Measurements from ENCODE around the gene BCL11A.

Gene BCL11A

DNA sequence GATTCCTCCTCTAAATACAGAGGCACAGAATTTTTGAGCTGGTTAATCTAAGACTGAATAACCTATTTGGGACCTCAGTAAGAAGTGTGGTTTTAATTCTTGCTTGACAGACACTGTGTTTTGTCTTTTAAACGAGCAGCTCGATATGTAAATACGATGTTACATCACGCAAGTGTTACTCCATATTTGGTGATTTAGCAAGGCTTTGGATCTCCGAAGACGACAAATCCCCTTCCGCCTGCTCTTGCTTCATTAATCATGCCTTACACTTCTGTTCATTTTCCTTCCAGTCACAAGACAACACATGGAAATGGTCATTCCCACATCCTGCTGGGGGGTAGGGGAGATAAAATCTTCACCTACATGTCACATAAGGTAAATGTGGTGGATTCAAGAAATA, 9.4 kb downstream of the BCL11A start:
- no peak overlapping the region for H3K9ac ChIP-seq (ENCODE audit: low read depth, low read length)
- H3K4me3 ChIP-seq (ENCODE audit: low read length), result no peak overlapping the region
- peaks cover 3% of the 10 kb centered on the region; the same call in 1 of the 2 replicates for H3K27me3 ChIP-seq (ENCODE audit: insufficient read depth, low read length)
- H3K36me3 ChIP-seq (ENCODE audit: insufficient read depth, low read length), result peaks cover 55% of the 10 kb centered on the region
- peaks cover 58% of the 10 kb centered on the region for H3K4me1 ChIP-seq (ENCODE audit: insufficient read depth, low read length)
- WGBS, result 69% methylated on average over 7 of the region's 7 CpGs
- peak overlapping the region; percentile 67; the same call in 1 of the 2 replicates for H3K27ac ChIP-seq (ENCODE audit: low read depth, low read length)
- H3K9me3 ChIP-seq (ENCODE audit: insufficient read depth, low read depth, low read length), result no peaks in the 10 kb centered on the region

DNA sequence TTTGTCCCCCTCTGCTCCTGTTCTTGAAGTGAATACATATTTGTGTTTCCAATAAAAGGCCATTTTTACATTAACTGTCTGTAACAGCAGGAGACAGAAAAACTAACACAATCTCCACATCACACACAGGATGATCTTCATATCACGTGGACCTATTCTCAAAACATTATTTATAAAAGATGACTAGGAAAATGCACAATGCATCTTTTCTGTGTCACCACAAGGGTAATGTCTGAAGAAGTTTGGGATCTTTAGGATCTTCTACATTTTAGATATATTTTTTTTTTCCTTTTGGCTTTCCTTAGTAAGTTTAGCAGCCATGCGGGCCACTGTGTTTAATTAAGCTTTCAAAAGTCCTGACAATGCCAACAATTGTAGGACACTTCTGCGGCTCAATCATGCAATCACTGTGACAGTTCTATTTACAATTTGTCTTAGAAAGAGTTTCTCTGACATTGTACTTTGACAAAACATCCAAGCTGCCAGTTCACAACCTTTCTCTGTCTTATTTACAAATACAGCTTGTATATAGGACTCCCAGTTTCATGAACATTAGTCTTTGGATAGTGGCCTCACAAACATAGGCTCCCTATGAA, 12.3 kb downstream of the BCL11A start:
- 86% methylated on average over 2 of the region's 3 CpGs for WGBS
- Histone ChIP-seq H3K9ac (ENCODE audit: low read depth, low read length) (no peak overlapping the region), H3K27ac (ENCODE audit: low read depth, low read length) (no peak overlapping the region), H3K27me3 (ENCODE audit: insufficient read depth, low read length) (no peaks in the 10 kb centered on the region), H3K9me3 (ENCODE audit: insufficient read depth, low read depth, low read length) (no peaks in the 10 kb centered on the region), H3K36me3 (ENCODE audit: insufficient read depth, low read length) (peaks cover 58% of the 10 kb centered on the region), H3K4me1 (ENCODE audit: insufficient read depth, low read length) (peaks cover 68% of the 10 kb centered on the region), H3K4me3 (ENCODE audit: low read length) (no peak overlapping the region)

DNA sequence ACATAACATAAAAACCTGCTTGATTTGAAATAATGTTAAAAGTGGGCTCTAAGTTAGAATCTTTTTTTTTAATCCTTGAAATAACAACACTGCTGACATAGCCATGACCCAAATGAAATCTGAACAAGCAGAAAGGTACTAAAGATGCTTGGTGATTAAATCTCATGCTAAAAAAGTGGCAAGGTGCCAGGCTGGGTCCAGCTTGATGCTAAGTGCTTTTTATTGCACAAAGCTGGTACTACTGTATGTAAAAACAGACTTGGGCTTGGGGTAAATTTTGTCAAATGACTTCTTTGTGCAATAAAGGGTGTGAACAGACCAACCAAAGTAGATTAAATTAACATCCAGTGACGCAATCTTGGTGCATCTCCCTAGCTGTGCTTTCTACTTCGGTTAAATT, 13.4 kb downstream of the BCL11A start:
- Histone ChIP-seq H3K27me3 (ENCODE audit: insufficient read depth, low read length) (no peaks in the 10 kb centered on the region), H3K36me3 (ENCODE audit: insufficient read depth, low read length) (peaks cover 47% of the 10 kb centered on the region), H3K9ac (ENCODE audit: low read depth, low read length) (no peak overlapping the region), H3K27ac (ENCODE audit: low read depth, low read length) (no peak overlapping the region), H3K4me3 (ENCODE audit: low read length) (no peak overlapping the region), H3K9me3 (ENCODE audit: insufficient read depth, low read depth, low read length) (no peaks in the 10 kb centered on the region), H3K4me1 (ENCODE audit: insufficient read depth, low read length) (peaks cover 76% of the 10 kb centered on the region)
- WGBS, result 95% methylated on average over 2 of the region's 2 CpGs

DNA sequence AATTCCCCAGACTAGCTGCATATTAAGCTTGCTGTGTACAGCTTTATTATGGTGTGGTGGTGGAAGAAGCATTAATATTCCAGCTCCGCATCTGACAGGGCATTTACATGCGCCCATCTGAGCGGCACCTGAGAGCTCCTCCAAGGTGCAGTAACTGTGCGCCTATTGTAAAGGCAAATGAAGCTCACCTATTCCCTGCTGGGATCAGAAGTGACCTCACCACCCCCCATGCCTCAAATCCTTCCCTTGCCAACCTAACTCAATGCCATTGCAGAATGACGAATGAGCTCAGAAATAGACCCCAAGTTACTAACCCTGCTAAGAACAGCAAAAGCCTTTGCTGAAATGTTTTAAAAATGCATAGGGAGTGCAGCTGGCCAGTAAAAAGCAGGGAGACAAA, 14.3 kb downstream of the BCL11A start:
- H3K9ac ChIP-seq (ENCODE audit: low read depth, low read length), result no peak overlapping the region
- 46% methylated on average over 5 of the region's 5 CpGs for WGBS
- H3K4me3 ChIP-seq (ENCODE audit: low read length), result no peak overlapping the region
- H3K9me3 ChIP-seq (ENCODE audit: insufficient read depth, low read depth, low read length), result no peaks in the 10 kb centered on the region
- H3K27me3 ChIP-seq (ENCODE audit: insufficient read depth, low read length), result no peaks in the 10 kb centered on the region
- H3K36me3 ChIP-seq (ENCODE audit: insufficient read depth, low read length), result peaks cover 38% of the 10 kb centered on the region
- H3K4me1 ChIP-seq (ENCODE audit: insufficient read depth, low read length), result peaks cover 76% of the 10 kb centered on the region
- peak overlapping the region; percentile 11; the same call in 1 of the 2 replicates for H3K27ac ChIP-seq (ENCODE audit: low read depth, low read length)

DNA sequence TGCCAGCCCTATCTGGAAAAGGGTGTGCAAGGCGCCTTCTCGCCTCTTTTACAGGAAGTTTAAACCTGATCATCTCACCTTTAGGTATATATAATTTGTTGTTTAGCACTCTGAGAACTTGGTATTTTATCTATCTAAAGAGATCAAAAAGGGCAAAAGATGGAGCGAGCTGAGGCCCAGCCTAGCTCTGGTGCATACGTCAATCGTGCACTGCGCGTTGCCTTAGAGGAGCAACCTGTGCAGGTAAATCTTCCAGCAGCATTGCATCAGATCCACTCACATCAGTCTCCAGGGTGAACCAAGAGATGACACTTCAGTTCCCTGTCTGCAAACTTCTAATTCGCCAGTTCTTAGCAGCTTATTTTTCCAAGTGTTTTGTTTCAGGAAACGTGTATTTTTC, 15.4 kb downstream of the BCL11A start:
- Histone ChIP-seq H3K27me3 (ENCODE audit: insufficient read depth, low read length) (no peaks in the 10 kb centered on the region), H3K9ac (ENCODE audit: low read depth, low read length) (no peak overlapping the region), H3K4me3 (ENCODE audit: low read length) (no peak overlapping the region), H3K36me3 (ENCODE audit: insufficient read depth, low read length) (peaks cover 28% of the 10 kb centered on the region), H3K9me3 (ENCODE audit: insufficient read depth, low read depth, low read length) (no peaks in the 10 kb centered on the region), H3K27ac (ENCODE audit: low read depth, low read length) (no peak overlapping the region), H3K4me1 (ENCODE audit: insufficient read depth, low read length) (peaks cover 79% of the 10 kb centered on the region)
- 92% methylated on average over 9 of the region's 9 CpGs for WGBS

DNA sequence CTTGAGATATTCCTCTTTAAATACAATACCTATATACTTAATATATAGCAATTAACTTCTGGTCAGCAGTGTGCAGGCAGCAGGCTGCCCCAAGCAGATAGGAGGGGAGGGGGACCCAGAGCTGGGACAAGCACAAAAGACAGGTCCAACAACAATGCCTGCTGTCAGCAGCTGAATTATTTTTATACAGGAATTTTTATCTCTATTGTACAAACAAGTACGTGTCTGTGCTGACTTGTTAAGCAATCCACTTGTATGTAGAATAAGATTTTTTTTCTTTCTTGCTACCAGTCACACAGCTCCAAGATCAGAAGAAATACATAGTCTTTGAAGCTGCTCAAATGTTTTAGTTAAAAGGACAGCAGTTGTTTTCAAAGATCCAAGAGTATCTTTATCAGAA, 16.7 kb downstream of the BCL11A start:
- no peak overlapping the region for H3K27ac ChIP-seq (ENCODE audit: low read depth, low read length)
- no peak overlapping the region for H3K4me3 ChIP-seq (ENCODE audit: low read length)
- peaks cover 92% of the 10 kb centered on the region for H3K4me1 ChIP-seq (ENCODE audit: insufficient read depth, low read length)
- no peaks in the 10 kb centered on the region for H3K27me3 ChIP-seq (ENCODE audit: insufficient read depth, low read length)
- H3K9me3 ChIP-seq (ENCODE audit: insufficient read depth, low read depth, low read length), result no peaks in the 10 kb centered on the region
- H3K9ac ChIP-seq (ENCODE audit: low read depth, low read length), result no peak overlapping the region
- no CpG with 5 or more reads among the region's 1 CpG for WGBS
- peaks cover 17% of the 10 kb centered on the region for H3K36me3 ChIP-seq (ENCODE audit: insufficient read depth, low read length)

DNA sequence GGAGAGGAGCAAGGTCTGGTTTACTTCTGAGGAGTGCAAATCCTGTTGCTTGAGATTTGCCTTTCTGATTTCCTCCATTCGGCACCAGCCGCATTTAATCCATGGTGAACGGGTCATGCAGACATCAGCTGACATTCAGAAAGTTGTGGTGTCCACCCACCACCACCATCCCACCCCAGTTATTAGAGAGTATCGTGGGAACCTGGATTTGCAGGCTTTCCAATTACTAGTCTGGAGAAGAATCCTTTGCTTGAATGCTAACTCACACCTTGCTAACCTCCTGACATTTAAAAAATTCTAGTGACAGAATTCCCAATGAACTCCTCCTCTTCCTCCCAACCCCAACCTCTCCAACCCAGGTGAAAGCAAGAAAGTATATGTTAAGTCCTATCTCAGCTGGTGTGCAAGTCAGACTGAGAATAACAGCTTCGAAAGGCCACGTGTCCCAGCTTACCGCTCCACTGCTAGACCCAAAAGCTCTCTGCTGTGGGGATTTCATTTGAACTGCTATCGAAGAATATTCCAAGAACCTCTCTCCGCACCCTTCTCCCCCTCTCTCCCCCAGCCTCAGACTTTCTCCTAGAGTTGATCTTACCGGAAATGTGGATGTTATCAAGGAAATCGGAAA, 17.7 kb downstream of the BCL11A start:
- Histone ChIP-seq H3K27me3 (ENCODE audit: insufficient read depth, low read length) (no peaks in the 10 kb centered on the region), H3K9me3 (ENCODE audit: insufficient read depth, low read depth, low read length) (no peaks in the 10 kb centered on the region), H3K4me1 (ENCODE audit: insufficient read depth, low read length) (peaks cover 95% of the 10 kb centered on the region), H3K36me3 (ENCODE audit: insufficient read depth, low read length) (peaks cover 8% of the 10 kb centered on the region), H3K9ac (ENCODE audit: low read depth, low read length) (no peak overlapping the region), H3K27ac (ENCODE audit: low read depth, low read length) (peak overlapping the region; percentile 12; the same call in 1 of the 2 replicates), H3K4me3 (ENCODE audit: low read length) (no peak overlapping the region)
- WGBS, result 77% methylated on average over 11 of the region's 11 CpGs

DNA sequence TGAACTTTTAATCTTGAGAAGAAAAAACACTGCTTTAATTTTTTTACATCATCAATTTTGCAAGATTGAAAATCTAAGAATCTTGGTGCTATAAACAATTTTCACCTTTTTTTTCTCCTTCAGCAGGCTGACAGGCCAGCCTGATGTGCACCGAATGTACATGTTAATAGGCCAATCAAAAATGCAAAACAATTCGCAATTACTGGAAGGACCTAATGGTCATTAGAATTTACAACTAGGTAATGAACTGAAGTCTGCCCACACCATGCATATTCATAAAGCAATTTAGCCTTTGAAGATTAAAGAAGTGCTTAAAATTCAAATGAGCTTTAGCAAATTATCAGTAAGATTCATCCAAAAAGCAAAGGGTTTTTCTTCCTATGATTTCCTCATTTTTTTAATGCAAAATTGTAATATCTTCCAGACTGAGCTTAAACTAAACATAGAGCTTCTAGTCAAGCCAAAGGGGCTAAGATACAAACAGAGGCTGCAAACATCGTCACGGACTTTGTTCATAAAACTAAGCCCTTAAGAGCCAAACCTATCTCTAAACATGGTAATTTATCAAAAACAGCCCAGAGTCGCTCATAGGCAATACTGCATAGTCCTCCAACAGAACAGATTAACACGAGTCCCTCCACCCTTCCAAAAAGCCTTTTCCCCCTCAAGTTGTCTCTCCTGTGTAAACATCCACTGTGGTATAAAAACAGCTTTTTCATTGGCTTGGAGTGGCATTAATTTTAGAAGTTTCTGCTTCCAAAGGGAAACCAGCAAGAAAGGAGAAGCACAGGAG, 18.4 kb downstream of the BCL11A start:
- H3K9me3 ChIP-seq (ENCODE audit: insufficient read depth, low read depth, low read length), result no peaks in the 10 kb centered on the region
- no peak overlapping the region for H3K27ac ChIP-seq (ENCODE audit: low read depth, low read length)
- H3K27me3 ChIP-seq (ENCODE audit: insufficient read depth, low read length), result no peaks in the 10 kb centered on the region
- H3K9ac ChIP-seq (ENCODE audit: low read depth, low read length), result no peak overlapping the region
- peaks cover 99% of the 10 kb centered on the region for H3K4me1 ChIP-seq (ENCODE audit: insufficient read depth, low read length)
- 69% methylated on average over 6 of the region's 6 CpGs for WGBS
- peaks cover 8% of the 10 kb centered on the region for H3K36me3 ChIP-seq (ENCODE audit: insufficient read depth, low read length)
- no peak overlapping the region for H3K4me3 ChIP-seq (ENCODE audit: low read length)

DNA sequence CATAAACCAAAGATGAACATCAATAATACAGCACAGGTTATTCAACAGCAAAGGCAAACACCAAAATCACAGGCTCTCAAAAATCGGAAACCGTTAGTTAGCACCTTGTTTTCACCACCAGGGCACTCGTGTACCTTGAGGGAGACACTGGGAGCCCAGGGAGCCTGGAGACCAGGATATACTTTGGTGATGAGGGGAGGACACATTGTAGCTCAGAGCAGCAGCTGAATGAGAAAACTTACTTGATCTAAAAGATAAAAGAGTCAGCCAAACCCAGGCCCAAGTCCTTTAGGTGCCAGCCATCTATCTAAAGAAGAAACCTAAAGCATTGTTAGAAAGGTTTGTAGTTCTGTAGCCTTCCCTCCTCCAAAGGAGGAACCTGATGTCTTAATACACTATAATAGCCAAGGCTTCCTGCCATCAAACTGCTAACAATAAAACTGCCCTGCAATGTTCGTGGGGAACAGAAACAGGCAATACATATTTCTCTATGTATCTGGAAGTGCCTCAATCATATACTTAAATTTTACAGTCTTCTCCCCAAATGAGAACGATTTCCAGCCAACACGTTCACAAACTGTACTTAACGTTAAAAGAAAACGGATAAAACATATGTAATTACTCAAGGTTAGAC, 19.3 kb downstream of the BCL11A start:
- H3K27me3 ChIP-seq (ENCODE audit: insufficient read depth, low read length), result no peaks in the 10 kb centered on the region
- WGBS, result 65% methylated on average over 8 of the region's 8 CpGs
- no peak overlapping the region for H3K9ac ChIP-seq (ENCODE audit: low read depth, low read length)
- peaks cover 99% of the 10 kb centered on the region for H3K4me1 ChIP-seq (ENCODE audit: insufficient read depth, low read length)
- H3K27ac ChIP-seq (ENCODE audit: low read depth, low read length), result no peak overlapping the region
- H3K4me3 ChIP-seq (ENCODE audit: low read length), result no peak overlapping the region
- H3K36me3 ChIP-seq (ENCODE audit: insufficient read depth, low read length), result peaks cover 8% of the 10 kb centered on the region
- no peaks in the 10 kb centered on the region for H3K9me3 ChIP-seq (ENCODE audit: insufficient read depth, low read depth, low read length)

DNA sequence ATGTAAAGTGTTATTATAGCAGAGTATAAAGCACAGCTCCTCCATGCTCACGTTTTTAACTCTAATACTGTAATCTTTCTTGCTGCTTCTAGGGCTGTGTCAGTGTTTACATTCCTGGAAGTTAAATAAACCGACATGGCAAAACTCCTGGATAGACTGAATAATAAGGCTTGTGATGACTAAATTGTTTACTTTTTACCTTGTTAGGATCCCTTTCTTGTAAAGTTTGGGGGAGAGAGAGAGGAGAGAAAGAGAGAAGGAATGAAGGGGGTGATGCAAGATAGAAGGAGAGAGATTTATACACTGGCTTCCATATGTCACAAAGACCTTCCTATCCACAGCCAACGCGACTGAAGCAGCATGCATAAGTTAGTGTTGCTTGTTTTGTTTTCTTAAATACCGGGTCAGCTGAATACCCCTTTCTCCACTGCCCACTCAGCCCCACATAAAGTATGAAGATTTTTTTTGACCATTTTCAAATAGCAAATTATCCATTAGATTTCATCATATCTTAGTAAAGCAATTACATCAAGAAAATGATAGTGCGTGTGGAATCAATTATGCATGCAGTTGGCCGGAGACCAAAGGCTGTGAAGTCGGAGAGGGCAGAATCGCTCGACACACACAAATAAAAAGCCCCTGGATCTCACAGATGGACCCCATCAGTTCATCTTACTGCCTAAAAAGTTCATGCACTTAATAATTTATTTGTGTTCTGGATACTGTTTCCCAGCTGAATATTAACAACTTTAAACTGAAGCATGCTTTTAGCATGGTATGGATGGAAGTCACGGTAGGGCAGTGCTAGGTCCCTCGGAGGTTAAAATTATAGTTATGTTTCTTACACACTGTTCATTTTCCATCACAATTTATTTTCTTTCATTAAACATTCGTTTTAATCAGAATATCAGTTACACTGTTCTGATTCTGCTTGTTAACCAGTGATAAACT, 20.1 kb downstream of the BCL11A start:
- H3K9ac ChIP-seq (ENCODE audit: low read depth, low read length), result no peak overlapping the region
- H3K27ac ChIP-seq (ENCODE audit: low read depth, low read length), result no peak overlapping the region
- WGBS, result 59% methylated on average over 9 of the region's 13 CpGs

More for the DNA sequence above, 20.1 kb downstream of the BCL11A start:
- peaks cover 94% of the 10 kb centered on the region for H3K4me1 ChIP-seq (ENCODE audit: insufficient read depth, low read length)
- H3K4me3 ChIP-seq (ENCODE audit: low read length), result no peak overlapping the region
- peaks cover 8% of the 10 kb centered on the region for H3K36me3 ChIP-seq (ENCODE audit: insufficient read depth, low read length)
- H3K9me3 ChIP-seq (ENCODE audit: insufficient read depth, low read depth, low read length), result no peaks in the 10 kb centered on the region
- H3K27me3 ChIP-seq (ENCODE audit: insufficient read depth, low read length), result no peaks in the 10 kb centered on the region
